ENCODE measurements around the gene FBXL15. TPM values are rescaled to one million over a fixed set of nuclear protein-coding genes. Genes with fewer than 3 reads are reported as not detected.
"Not testable (repeated sequence)": the region's sequence is repeated elsewhere in the genome, so short reads cannot be mapped to it uniquely, and the experiment has no call there.

The FBXL15 gene
- total RNA-seq, 1 donor from 2014 or later = 16.5 TPM

DNA sequence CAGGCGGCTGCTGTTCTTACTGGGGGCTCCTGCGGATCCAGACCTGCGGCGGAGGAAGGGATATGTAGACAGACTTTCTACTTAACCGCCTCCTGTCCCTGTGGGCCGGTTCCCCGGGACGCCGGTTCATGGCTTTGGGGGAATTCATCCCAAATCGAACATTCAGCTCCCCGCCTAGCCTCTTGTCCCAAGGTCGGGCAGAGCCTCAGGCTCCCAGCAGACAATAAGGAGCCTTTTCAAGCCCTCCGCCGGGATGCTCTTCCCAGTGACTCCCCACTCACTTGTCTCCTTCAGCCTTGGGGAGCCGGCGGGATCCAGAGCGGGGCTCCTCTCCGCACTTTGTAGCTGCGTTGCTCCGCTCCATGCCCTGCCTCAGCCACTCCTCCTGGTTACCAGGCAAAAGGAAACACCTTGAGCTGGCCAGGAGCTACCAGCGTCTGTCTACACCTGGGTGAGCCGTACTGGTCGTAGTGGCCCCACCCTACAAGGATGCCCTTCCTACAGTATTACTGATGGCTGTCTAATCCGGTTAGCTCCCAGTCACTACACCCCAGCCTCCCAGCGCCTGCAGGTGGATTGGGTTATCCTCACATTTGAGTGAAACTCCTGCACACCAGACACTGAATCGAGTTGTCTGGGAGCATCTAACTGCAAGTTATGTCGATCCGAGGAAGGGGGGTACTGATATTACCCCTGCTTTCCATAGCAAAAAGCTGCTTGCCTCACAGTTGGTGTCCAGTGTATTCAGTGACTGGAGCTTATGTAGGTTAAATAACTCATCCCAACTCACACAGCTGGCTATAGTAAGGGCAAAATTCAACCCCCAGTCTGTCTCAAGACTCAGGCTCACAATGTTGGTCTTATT, 30.7 kb downstream of the FBXL15 start, which contains the start of gene C10orf95:
Gene C10orf95 (minus strand): TSS at position 439 of the 865 bp plus-strand sequence. CDS start 450 bp downstream, outside the sequence.
- TF ChIP-seq, protein P1, sequence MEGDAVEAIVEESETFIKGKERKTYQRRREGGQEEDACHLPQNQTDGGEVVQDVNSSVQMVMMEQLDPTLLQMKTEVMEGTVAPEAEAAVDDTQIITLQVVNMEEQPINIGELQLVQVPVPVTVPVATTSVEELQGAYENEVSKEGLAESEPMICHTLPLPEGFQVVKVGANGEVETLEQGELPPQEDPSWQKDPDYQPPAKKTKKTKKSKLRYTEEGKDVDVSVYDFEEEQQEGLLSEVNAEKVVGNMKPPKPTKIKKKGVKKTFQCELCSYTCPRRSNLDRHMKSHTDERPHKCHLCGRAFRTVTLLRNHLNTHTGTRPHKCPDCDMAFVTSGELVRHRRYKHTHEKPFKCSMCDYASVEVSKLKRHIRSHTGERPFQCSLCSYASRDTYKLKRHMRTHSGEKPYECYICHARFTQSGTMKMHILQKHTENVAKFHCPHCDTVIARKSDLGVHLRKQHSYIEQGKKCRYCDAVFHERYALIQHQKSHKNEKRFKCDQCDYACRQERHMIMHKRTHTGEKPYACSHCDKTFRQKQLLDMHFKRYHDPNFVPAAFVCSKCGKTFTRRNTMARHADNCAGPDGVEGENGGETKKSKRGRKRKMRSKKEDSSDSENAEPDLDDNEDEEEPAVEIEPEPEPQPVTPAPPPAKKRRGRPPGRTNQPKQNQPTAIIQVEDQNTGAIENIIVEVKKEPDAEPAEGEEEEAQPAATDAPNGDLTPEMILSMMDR (IDR thresholded peaks at IDR 0.05) = no peak
- DNase-seq (ENCODE audit: low spot score in 2 of 2) = no peak
- peak within 1 kb of the TSS; percentile 89 to 94 for H3K4me3 ChIP-seq
- no peaks in the 10 kb centered on the region for H3K9me3 ChIP-seq
- no peaks in the 10 kb centered on the region for H3K27me3 ChIP-seq
- no peaks in the 10 kb centered on the region for H3K36me3 ChIP-seq
- H3K27ac ChIP-seq = peak within 1 kb of the TSS; percentile 77 to 87
- peaks cover 5 to 12% of the 10 kb centered on the region in 2 donors for H3K4me1 ChIP-seq
- intact Hi-C loops (cut with DNase I) = loop anchor here (2.0 kb wide), 1 partner anchor 51 kb away; the partner anchor contains the start of genes ACTR1A and SUFU

GRCh38 chr10:102452672-102453340, 32.2 kb downstream of the FBXL15 start:
- H3K9me3 ChIP-seq = no peaks in the 10 kb centered on the region
- no peak overlapping the region for H3K4me3 ChIP-seq
- intact Hi-C loops (cut with DNase I) = no loop called here
- no peaks in the 10 kb centered on the region for H3K27me3 ChIP-seq
- H3K36me3 ChIP-seq = no peaks in the 10 kb centered on the region
- DNase-seq (ENCODE audit: low spot score in 2 of 2) = peak; percentile 51 to 78
- peaks cover 5 to 12% of the 10 kb centered on the region in 2 donors for H3K4me1 ChIP-seq
- peak overlapping the region; percentile 21 to 54 for H3K27ac ChIP-seq
- TF ChIP-seq, protein P1 (IDR thresholded peaks at IDR 0.05) = no peak

DNA sequence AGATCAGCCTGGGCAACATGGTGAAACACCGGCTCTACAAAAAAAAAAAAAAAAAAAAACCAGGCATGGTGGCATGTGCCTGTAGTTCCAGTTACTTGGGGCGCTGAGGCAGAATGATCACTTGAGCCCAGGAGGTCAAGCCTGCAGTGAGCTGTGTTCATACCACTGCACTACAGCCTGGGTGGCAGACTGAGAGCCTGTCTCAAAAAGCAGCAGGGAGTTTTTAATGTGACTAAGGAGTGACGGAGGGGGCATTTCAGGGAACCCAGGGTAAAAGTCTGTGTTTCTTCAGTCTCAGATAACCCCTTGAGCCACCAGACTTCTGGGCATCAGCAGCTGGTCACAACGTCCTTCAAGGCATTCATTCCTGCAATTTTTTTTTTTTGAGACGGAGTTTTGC, 32.9 kb downstream of the FBXL15 start:
- intact Hi-C loops (cut with DNase I) = no loop called here
- TF ChIP-seq, protein P1 (IDR thresholded peaks at IDR 0.05) = no peak
- DNase-seq (ENCODE audit: low spot score in 2 of 2) = no peak
- peaks cover 5 to 12% of the 10 kb centered on the region in 2 donors for H3K4me1 ChIP-seq
- no peaks in the 10 kb centered on the region for H3K9me3 ChIP-seq
- no peaks in the 10 kb centered on the region for H3K27me3 ChIP-seq
- peak overlapping the region; percentile 21 to 54 for H3K27ac ChIP-seq
- H3K4me3 ChIP-seq = no peak overlapping the region
- no peaks in the 10 kb centered on the region for H3K36me3 ChIP-seq

DNA sequence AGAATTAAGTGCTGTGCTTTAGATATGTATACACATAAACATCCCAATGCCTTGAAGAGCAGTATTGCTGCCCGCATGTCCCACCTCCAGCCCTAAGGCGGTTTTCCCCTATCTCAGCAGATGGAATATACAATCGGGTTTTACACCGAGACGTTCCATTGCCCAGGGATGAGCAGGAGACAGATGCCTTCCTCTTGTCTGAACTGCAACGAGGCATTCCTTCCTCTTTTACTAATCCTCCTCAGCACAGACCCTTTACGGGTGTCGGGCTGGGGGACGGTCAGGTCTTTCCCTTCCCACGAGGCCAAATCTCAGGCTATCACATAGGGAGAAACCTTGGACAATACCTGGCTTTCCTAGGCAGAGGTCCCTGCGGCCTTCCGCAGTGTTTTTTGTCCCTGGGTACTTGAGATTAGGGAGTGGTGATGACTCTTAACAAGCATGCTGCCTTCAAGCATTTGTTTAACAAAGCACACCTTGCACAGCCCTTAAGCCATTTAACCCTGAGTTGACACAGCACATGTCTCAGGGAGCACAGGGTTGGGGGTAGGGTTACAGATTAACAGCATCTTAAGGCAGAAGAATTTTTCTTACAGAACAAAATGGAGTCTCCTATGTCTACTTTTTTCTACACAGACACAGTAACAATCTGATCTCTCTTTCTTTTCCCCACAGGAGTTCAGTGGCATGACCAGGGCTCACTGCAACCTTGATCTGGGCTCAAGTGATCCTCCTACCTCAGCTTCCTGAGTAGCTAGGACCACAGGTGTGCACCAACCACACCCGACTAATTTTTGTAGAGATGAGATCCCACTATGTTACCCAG, 34.2 kb downstream of the FBXL15 start:
- H3K36me3 ChIP-seq; H3K27me3 ChIP-seq; DNase-seq (ENCODE audit: low spot score in 2 of 2); H3K4me1 ChIP-seq; H3K27ac ChIP-seq; intact Hi-C loops (cut with DNase I); H3K9me3 ChIP-seq; H3K4me3 ChIP-seq: not testable (repeated sequence)

- Histone ChIP-seq H3K4me3 (no peak overlapping the region), H3K27ac (no peak overlapping the region), H3K9me3 (no peaks in the 10 kb centered on the region), H3K36me3 (no peaks in the 10 kb centered on the region), H3K27me3 (no peaks in the 10 kb centered on the region), H3K4me1 (peaks cover 0 to 9% of the 10 kb centered on the region in 2 donors)
- TF ChIP-seq, protein P1 (IDR thresholded peaks at IDR 0.05) = no peak
- no peak for DNase-seq (ENCODE audit: low spot score in 2 of 2)
- intact Hi-C loops (cut with DNase I) = no loop called here
Measured at GRCh38 chr10:102455893-102456471, 35.3 kb downstream of the FBXL15 start.

Data from ascending aorta (tissue), 2 donors.